EH (cell line): ENCODE data around the gene C16orf78.
A peak's percentile ranks its signal among the peaks of the same experiment; 100 is the strongest.

ENCODE experiments used
- DNase-seq: peaks from one replicate; pipeline ENCODE4 v3.0.0-alpha.2; 2015; ENCODE audit warnings: low read depth

Gene C16orf78

DNA sequence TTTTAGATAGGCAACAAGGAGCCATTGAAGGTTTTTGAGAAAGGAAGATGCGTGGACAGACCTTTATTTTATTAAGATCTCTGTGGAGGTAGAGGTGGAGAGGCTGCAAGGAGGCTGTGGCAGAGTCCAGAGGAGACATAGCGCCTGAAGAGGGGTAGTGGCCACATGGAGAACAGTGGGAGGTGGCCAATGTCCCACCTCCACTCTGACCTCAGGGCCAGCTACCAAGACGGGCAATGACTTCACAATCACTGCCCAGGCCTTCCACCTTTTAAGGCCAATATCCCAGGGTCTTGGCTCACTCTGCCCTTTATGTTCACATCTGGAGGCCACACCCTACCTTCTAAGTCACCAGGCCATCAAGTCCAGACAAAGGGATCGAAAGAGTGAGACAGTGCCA is at the start of gene C16orf78:
C16orf78 (plus strand) TSS at position 301 of the 400 bp plus-strand sequence. CDS start 136 bp downstream, outside the sequence.
- DNase-seq, result no peak

GRCh38 chr16:49324703-49325102 is 48.9 kb upstream of the C16orf78 start:
- DNase-seq, result no peak

DNA sequence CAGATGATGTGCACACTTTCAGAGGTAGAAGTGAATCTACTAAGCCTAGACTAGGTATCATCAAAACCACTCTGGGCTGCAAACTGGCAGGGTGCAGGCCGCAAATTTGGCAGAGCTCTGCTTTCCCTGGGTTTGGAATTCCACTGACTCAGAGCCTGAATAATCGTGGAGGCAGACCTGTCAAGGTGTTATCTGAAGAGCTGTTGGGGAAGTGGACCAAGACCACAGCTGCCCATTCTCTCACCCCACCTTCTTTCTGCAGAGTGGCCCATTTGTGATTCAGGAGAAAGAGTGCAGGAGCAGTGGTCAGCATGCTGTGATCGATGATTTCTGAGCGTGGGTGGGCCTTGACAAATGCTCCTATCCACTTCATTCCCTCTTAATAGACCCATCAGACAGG is 46.1 kb upstream of the C16orf78 start:
- DNase-seq, result no peak

DNA sequence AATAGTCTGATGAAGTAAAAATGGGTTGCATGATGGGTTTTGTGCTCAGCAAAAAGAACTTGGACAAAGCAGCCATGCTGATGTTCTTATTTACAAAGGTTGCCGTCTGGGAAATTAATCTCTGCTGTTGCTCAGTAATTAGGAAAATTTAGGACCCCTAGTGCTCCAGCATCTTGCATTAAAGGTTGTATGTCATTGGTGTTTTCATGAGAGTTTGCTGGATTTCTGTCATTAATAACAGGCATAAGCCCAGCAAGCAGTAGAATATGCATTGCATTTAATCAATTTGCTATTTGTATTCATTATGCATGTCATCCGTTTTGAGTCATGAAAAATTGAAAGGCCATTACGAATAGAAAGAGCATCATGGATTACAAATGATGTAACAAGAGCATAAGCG is 45.3 kb upstream of the C16orf78 start:
- no peak for DNase-seq

GRCh38 chr16:49330562-49331201 is 42.9 kb upstream of the C16orf78 start:
- DNase-seq, result no peak

GRCh38 chr16:49332589-49333258 is 40.9 kb upstream of the C16orf78 start:
- DNase-seq, result no peak

GRCh38 chr16:49333259-49333597 is 40.4 kb upstream of the C16orf78 start:
- DNase-seq, result no peak

DNA sequence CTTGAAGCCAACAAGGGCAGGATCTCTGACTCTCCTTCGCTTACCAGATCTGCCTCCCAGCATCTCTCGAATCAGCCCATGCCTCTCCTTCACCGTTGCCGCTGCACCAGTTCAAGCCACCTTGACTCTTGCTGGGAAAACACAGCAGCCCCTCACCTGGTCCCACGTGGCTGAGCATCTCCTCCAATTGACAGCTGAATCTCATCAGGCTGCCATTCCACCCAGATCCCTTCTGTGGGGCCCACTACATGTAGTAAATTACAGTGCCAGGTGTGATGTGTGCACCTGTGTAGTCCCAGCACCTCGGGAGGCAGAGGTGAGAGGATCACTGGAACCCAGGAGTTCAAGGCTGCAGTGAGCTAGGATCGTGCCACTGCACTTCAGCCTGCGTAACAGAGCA is 37.8 kb upstream of the C16orf78 start:
- DNase-seq, result no peak

DNA sequence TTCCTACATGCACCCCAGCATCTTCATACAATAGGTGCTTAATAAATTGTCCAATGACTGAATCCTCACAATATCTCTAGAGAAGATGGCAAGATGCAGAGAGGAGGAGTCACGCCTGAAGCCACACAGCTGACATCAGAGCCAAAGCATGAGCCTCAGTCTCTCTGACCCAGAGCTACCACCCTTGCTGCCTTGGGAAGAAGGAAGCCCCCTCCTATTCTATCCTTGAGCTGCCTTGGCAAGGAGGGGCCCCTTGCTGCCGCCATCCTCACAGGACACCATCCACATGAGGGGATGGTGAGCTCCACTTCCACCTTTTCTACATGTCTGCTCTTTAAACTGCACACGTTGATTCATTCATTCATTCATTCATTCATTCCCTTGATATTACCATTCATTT is 37.0 kb upstream of the C16orf78 start:
- DNase-seq, result no peak

GRCh38 chr16:49337814-49338350 is 35.7 kb upstream of the C16orf78 start:
- DNase-seq, result no peak

DNA sequence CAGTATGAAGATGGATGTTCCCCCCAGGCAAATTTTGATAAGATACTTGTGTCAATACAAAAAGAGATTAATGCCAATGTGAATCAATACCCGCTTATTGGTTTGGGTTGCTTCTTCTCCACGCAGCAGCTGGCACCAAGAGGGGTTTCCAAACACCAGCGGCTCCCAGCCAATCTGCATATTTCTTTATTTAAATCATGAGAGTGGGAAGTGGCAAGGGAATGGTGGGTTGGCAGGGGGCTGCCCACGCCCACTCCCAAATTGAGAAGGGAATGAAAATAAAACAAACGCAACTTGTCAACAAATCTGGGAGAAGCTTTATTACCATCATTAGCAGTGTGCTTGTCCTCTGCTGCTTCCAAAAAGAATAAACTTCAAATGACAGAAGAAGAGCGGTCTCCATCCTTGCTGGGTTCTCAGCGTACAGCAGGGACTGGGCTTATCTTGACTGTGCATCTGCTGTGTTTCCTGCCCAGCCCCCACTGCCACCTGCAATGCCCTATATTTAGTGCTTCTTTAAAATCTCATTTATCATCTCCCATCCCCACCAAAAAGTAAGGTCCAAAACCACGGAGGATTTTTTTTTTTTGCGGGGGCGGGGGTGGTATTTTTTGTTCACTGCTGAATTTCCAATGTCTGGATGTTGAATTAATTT is 34.9 kb upstream of the C16orf78 start:
- DNase-seq, result no peak

GRCh38 chr16:49340466-49340865 is 33.1 kb upstream of the C16orf78 start:
- DNase-seq, result no peak

DNA sequence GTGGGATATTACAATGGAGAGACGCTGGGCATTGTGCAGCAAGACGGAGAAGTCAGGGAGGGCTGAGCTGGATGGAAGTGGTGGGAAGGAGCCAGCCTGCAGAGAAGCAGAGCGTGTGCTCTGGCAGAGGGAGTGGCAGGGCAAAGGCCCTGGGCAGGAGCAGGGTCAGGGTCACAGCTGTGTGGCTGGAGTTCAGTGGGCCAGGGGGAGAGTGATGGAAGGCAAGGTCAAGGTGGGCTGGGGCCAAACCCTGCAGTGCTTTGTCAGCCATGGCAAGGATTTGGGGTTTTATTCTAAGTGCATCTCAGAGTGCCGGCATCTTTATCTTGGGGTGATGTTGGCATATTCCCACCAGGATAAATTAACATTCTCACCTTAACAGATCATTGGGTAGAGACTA is 31.9 kb upstream of the C16orf78 start:
- DNase-seq, result no peak

GRCh38 chr16:49342336-49343265 is 31.0 kb upstream of the C16orf78 start:
- no peak for DNase-seq

DNA sequence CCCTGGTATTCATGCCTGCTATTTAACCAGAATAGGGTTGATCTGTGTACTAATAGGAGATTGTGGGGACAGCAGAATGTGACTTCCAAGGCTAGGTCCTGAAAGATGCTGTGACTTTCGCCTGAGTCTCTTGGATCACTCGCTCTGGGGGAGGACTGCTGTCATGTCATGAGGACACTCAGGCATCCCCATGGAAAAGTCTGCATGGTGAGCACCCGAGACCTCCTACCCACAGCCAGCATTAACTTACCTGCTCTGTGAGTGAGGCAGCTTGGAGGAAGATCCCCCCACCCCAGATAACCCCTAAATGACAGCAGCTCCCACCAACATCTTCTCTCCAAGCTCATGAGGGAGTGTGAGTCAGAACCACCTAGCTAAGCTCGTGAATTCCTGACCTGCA is 30.3 kb upstream of the C16orf78 start:
- no peak for DNase-seq

DNA sequence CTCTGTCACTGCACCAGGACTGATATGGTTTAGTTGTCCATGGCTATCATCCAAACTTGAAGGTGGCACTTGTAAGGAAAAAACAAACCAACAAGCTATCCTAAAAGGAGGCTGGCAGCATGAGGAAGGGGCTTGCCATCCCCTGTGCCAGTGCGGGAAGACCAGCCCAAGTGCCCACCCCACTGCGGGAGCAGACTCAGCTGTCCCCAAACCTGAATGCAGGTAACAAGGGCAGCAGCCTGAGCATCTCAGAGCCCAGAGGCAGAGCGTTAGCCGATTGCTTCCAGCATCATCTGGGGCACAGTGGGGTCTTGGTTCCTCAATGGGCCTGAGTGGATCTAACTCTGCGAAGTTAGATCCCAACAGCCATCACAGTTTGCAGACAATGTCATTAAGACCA is 29.2 kb upstream of the C16orf78 start:
- no peak for DNase-seq

DNA sequence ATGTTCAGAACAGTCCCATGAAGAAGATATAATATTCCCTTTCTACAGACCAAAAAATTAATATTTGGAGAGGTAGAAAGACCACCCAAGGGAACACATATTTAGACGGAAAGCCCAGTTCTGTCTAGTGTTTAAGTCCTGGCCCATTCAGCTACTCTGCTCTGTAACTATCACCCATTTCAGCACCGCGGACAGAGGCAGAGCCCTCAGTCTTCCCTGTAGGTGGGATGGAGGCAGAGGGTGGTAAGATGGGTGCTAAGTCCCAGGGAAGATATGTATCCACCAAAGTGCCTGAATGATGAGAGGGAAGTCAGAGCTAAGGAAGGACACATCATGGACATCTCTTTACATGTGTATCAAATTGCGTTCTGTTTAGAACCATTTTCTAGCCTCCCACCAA is 27.8 kb upstream of the C16orf78 start:
- peak; percentile 6 for DNase-seq

- no peak for DNase-seq
Measured at GRCh38 chr16:49346459-49346858, 27.1 kb upstream of the C16orf78 start.

- no peak for DNase-seq
Measured at GRCh38 chr16:49347476-49347875, 26.1 kb upstream of the C16orf78 start.

GRCh38 chr16:49348408-49349176 is 25.0 kb upstream of the C16orf78 start:
- DNase-seq, result no peak

DNA sequence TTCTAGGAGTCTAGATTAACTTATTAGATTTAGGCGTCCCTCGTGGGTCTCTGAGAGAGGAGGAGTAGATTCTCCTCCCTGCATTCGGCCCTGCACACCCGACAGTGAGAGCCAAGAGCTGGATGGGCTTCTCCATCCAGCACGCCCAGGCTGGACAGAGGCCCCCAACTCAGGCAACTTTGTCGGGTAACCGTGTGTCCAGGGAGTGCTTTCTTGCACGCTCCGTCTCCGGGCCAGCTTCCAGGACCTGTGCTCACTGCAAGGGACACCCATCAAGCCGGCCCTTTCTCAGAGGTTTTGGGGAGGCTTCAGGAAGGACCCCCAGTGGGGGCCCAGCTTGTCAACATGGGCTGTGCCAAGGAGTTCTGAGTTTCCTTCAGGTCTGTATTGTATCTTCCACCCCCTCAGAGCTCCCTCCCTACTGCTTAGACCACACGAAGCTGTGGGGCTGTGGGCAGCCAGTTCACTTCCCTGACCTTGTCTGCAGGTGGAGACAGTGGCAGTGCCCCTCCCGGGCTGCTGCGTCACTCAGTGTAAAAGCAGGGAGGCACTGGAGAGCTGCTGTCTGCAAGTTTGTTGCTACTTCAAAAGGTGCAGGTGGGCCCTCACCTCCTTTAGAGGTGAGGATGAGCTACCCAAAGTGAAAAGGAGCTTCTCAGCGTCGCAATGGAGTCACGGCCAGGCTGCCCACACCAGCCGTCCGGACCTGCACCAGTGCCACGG is 24.0 kb upstream of the C16orf78 start:
- no peak for DNase-seq
